H1 (cell line): ENCODE results near the gene ABHD16A. TPM values are rescaled to one million over a fixed set of nuclear protein-coding genes. Genes with fewer than 3 reads are reported as not detected.
A peak's percentile ranks its signal among the peaks of the same experiment; 100 is the strongest.

ENCODE experiments used
- ASH2L ChIP-seq: fragments of 200-600, 300-600 bp; sonication (generic); IDR thresholded peaks from one replicate; pipeline ENCODE4 v1.7.1; 2017; ENCODE audit warnings: low read length
- BACH1 ChIP-seq: IDR thresholded peaks from 2 replicates; pipeline ENCODE4 v1.6.1; 2012; ENCODE audit warnings: low read length, improper control_type of control experiment
- CEBPB ChIP-seq: IDR thresholded peaks from 2 replicates; pipeline ENCODE4 v1.6.1; 2012; ENCODE audit warnings: low read depth, low read length
- EP300 ChIP-seq, 2 experiments: IDR thresholded peaks; 1 replicate in 1 of 2; 2 replicates in 1 of 2; pipeline ENCODE4 v1.6.1; 2011 to 2012; ENCODE audit warnings: low read depth in 2 of 2, low read length in 2 of 2, mild to moderate bottlenecking in 2 of 2, borderline replicate concordance in 1 of 2, inconsistent platforms in 1 of 2, moderate library complexity in 1 of 2
- FOSL1 ChIP-seq: IDR thresholded peaks from 2 replicates; pipeline ENCODE4 v1.6.1; 2011; ENCODE audit warnings: mild to moderate bottlenecking, low read depth, low read length, moderate library complexity; ENCODE audit not compliant: insufficient read depth
- GABPA ChIP-seq: IDR thresholded peaks from 2 replicates; pipeline ENCODE4 v1.6.1; 2011; ENCODE audit warnings: mild to moderate bottlenecking, low read length, moderate library complexity, borderline replicate concordance; ENCODE audit not compliant: insufficient read depth
- GTF2F1 ChIP-seq: IDR thresholded peaks from 2 replicates; pipeline ENCODE4 v1.6.1; 2012; ENCODE audit warnings: low read depth, low read length, improper control_type of control experiment, borderline replicate concordance
- JUND ChIP-seq: IDR thresholded peaks from 2 replicates; pipeline ENCODE4 v1.6.1; 2011; ENCODE audit warnings: mild to moderate bottlenecking, improper control_type of control experiment, low read length
- KDM1A ChIP-seq: fragments of 200-600, 300-600 bp; sonication (generic); IDR thresholded peaks from 2 replicates; pipeline ENCODE4 v1.7.1; 2016; ENCODE audit warnings: mild to moderate bottlenecking, low read length, borderline replicate concordance
- SIX5 ChIP-seq: IDR thresholded peaks from 2 replicates; pipeline ENCODE4 v1.6.1; 2011; ENCODE audit warnings: mild to moderate bottlenecking, low read depth, low read length
- SP1 ChIP-seq: IDR thresholded peaks from 2 replicates; pipeline ENCODE4 v1.6.1; 2011; ENCODE audit warnings: low read depth, low read length
- SUZ12 ChIP-seq: fragments of 200-600 bp; sonication (generic); IDR thresholded peaks from 2 replicates; pipeline ENCODE4 v1.6.1; 2012; ENCODE audit warnings: mild to moderate bottlenecking, inconsistent platforms, low read length, moderate library complexity, mixed read lengths
- polyA plus RNA-seq, 7 experiments: library from polyadenylated mRNA; depleted of rRNA in 3 of 7; stranded (reverse) in 5 of 7; unstranded in 2 of 7; fragments of >200 nt in 5 of 7; fragments of 200-250 nt in 2 of 7; gene quantifications; 1 replicate in 5 of 7; 2 replicates in 1 of 7; 4 replicates in 1 of 7; pipeline versions ENCODE4 v1.2.1 to v1.2.3, GENCODE V29; 2011 to 2013; ENCODE audit warnings: missing spikeins in 2 of 7, mixed read lengths in 2 of 7
- total RNA-seq: library from RNA; stranded (reverse); fragmentation: NEBNext Ultra II Directional; extraction: Animal tissue kit (Norgen Biotek cat#: 25700); gene quantifications from 2 replicates; pipeline ENCODE4 v1.2.1, GENCODE V29; 2021
- TF ChIP-seq, protein P1 (sequence below): IDR thresholded peaks from 2 replicates; pipeline ENCODE4 v1.6.1; 2012; ENCODE audit warnings: low read length, inconsistent platforms

The ABHD16A gene
- total and polyA plus RNA-seq, 2 of the 8 experiments (the other 6 are each of a cell fraction or from before 2014, with no cell fraction given) = 32.9 to 40.2 TPM

DNA sequence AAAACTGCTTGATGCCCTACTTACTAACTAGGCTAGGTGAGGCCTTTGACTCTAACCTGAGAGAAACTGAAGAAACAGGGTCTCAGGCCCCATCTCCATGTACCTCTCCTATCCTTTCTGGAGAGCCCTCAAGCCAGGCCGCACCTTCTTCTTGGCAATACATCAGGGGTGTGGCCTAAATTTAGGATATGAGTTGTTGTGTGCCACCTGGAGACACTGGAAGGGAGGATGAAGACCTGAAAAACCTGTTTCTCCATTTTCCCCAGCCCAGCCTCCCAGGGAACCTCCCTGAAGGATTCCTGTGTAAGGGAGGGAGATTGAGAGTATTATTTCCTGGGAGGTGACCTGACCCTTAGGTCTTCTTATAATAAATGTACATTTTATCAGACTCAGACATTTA, 15.1 kb upstream of the ABHD16A start (continued):
- no peak for TF ChIP-seq SUZ12
- TF ChIP-seq GTF2F1 = no peak
- peak; percentile 72 for TF ChIP-seq SP1
- TF ChIP-seq SIX5 = no peak
- no peak for TF ChIP-seq EP300 (IDR thresholded peaks at IDR 0.05; ENCODE audit: borderline replicate concordance in 1 of 2, low read depth in 2 of 2, low read length in 2 of 2)
- TF ChIP-seq CEBPB = no peak
- no peak for TF ChIP-seq FOSL1
- TF ChIP-seq BACH1 = no peak
- no peak for TF ChIP-seq KDM1A
- TF ChIP-seq JUND = no peak
- peak; percentile 43 for TF ChIP-seq ASH2L
- TF ChIP-seq GABPA = no peak
- TF ChIP-seq, protein P1, sequence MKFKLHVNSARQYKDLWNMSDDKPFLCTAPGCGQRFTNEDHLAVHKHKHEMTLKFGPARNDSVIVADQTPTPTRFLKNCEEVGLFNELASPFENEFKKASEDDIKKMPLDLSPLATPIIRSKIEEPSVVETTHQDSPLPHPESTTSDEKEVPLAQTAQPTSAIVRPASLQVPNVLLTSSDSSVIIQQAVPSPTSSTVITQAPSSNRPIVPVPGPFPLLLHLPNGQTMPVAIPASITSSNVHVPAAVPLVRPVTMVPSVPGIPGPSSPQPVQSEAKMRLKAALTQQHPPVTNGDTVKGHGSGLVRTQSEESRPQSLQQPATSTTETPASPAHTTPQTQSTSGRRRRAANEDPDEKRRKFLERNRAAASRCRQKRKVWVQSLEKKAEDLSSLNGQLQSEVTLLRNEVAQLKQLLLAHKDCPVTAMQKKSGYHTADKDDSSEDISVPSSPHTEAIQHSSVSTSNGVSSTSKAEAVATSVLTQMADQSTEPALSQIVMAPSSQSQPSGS = no peak
- TF ChIP-seq, all 59 proteins: peak for 3
